Eye (tissue), 1 donor: Measurements from ENCODE around the gene CDH22.

Experiments used
- DNase-seq: peaks from one replicate; pipeline ENCODE4 v3.0.0-alpha.2; 2015

CDH22 gene

GRCh38 chr20:46316984-46317684 is 8.8 kb upstream of the CDH22 start:
- no peak for DNase-seq

DNA sequence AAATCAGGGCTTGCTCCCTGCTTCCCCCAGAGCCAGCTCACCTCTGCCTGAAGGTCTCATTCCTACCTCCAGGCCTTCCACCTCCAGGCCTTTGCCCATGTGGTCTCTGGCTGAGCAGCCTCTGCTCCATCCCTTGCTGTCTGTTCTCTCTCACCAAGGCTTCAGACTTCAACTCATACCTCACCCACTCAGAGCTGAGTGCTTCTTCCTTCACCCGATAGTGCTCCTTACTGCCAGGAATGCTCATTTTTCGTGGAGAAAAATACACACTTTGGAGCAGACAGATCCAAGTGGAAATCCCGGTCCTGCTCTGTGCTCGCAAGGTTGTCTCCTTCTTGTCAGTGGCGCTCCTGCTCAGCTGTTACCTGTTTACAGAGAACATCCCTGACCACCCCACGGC is 7.0 kb upstream of the CDH22 start:
- DNase-seq: no peak

GRCh38 chr20:46312945-46313861 is 4.9 kb upstream of the CDH22 start:
- no peak for DNase-seq

DNA sequence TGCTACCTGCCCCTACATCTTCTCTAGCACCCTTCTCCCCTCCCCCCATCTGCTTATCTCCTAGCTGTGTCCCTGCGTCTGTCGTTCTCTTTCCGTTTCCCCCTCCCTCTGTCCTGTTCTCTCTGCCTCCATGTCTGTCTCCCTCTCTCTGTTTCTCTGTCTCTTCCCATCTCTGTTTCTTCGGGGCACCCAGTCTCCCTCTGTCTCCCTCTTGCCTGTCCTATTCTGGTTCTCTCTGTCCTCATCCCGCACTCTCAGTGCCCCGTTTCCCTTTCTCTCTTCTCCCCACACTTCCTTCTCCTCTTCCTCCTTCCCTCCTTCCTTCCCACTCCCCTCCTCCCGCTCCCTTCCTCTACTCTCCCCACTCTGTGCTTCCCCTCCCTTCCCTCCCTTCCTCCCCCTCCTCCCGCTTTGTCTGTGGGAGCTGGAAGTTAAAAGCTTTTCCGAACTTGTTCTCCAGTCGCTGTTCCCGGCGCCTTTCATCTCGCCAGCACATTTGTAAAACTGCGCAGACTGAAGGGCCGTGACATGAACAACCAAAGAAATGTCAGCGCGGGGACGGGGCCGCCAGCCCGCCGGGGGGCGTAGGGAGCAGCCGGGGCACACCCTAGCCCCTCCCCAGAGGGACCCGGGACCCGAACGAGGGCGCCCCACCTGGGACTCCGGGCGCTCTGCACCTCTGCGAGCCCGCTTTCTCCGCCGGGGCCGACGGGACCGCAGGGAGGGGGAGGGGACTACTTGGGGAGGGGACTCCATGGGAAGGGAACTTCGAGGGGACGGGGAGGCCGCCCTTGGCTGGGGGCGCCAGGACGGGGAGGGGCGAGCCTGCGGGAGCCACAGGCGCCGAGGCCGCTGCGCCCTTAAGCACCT is 4.0 kb upstream of the CDH22 start:
- DNase-seq: peak; percentile 51

GRCh38 chr20:46311719-46312074 is 3.4 kb upstream of the CDH22 start:
- DNase-seq: no peak

DNA sequence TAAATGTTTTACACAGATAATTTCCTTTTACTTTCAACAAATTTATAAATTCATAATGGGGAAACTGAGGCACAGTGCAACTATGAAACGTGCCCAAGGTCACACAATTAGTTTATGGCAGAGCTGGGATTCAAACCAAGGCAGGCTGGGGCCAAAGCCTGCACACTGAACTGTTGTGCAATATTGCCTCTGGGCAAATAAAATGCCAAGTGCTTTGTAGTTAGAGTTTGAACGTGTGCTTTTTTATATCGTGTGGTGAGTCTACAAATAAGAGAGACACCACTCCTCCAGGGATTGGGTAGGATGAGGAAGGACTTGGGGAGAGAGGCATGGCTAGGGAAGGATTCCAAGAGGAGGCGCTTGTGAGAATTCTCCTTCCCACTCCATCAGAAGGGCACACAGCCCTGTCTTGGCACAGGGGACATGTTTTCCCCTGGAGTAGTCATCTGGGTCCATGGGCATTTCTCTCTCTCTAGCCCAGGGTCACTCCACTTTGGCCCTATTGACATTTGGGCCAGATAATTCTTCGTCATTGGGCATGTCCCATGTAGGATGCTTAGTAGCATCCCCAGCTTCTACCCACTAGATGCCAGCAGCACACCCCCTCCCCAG is 2.8 kb upstream of the CDH22 start:
- no peak for DNase-seq

GRCh38 chr20:46309945-46310344 is 1.6 kb upstream of the CDH22 start:
- no peak for DNase-seq

DNA sequence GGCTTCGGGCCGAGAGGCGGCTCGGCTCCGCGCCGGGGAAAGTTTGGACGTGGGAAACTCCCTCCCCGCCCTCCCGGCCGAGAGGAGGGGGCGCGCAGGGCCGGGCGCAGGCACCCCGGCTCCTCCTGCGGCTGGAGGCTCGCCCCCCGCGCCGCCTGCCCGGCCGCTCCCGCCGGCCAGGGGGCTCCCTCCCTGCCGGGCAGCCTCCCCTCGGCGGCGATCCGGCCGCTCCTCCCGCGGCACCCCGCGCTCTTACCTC is 370 bp downstream of the CDH22 start:
- DNase-seq: peak; percentile 28

GRCh38 chr20:46307139-46307998 is 929 bp downstream of the CDH22 start:
- peak; percentile 61 for DNase-seq

- DNase-seq: no peak
Measured at GRCh38 chr20:46306743-46307138, 1.6 kb downstream of the CDH22 start.

- DNase-seq: no peak
Measured at GRCh38 chr20:46305973-46306360, 2.3 kb downstream of the CDH22 start.

- no peak for DNase-seq
Measured at GRCh38 chr20:46305331-46305972, 2.8 kb downstream of the CDH22 start.

DNA sequence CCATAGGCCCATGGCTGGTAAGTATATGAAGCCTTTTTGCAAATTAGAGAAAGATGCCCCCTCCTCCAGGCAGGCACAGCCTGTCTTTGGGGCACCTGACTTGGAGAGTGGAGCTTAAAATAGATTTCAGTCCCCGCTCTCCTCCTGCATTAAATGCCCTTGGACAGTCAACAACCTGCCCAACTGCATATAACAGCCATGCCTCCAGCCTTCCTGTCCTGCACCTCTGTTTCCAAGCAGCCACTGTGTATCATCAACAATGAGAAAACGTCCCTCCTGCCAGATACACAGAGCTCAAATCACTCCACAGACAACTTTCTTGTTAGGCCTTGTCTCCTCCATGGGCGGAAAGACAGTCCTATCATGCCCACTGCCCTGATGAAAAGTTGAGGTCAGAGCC is 3.4 kb downstream of the CDH22 start:
- no peak for DNase-seq

GRCh38 chr20:46304361-46304760 is 3.9 kb downstream of the CDH22 start:
- no peak for DNase-seq

GRCh38 chr20:46303176-46303956 is 4.9 kb downstream of the CDH22 start:
- DNase-seq: no peak

DNA sequence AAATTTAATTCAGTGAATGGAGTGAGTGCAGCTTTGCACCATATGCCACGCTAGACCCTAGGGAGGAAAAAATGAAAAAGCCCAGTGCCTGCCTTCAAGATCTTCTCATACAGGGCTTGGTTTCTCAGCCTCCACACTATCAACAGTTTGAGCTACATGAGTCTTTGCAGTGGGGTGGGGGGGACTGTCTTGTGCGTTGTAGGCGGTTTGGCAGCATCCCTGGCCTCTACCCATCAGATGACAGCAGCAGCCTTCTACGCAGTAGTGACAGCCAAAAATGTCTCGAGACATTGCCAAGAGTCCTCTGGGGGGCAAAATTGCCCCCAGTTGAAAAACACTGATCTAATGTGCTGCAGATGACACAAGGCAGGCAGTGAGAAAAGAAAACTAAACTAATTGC is 6.2 kb downstream of the CDH22 start:
- DNase-seq: no peak

- DNase-seq: no peak
Measured at GRCh38 chr20:46300281-46300680, 8.0 kb downstream of the CDH22 start.

DNA sequence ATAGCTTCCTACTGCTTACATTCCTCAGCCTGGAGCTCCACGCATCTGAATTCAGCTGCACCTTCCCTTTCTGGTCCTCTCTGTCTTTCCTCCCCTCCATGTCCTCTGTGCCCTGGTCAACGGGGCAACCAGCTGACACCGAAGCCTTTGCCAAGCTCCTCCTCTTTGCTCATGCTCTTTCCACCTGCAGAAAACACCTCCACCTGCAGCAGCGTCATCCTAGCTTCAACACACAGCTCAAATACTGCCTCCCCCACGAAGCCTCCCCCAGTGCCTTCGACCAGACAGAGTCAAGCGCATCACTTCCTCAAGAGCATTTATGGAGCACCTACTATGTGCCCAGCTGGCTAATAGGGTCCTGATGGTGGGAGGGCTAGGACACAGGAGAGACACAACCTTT is 9.2 kb downstream of the CDH22 start:
- DNase-seq: no peak

GRCh38 chr20:46298374-46298773 is 9.9 kb downstream of the CDH22 start:
- no peak for DNase-seq

DNA sequence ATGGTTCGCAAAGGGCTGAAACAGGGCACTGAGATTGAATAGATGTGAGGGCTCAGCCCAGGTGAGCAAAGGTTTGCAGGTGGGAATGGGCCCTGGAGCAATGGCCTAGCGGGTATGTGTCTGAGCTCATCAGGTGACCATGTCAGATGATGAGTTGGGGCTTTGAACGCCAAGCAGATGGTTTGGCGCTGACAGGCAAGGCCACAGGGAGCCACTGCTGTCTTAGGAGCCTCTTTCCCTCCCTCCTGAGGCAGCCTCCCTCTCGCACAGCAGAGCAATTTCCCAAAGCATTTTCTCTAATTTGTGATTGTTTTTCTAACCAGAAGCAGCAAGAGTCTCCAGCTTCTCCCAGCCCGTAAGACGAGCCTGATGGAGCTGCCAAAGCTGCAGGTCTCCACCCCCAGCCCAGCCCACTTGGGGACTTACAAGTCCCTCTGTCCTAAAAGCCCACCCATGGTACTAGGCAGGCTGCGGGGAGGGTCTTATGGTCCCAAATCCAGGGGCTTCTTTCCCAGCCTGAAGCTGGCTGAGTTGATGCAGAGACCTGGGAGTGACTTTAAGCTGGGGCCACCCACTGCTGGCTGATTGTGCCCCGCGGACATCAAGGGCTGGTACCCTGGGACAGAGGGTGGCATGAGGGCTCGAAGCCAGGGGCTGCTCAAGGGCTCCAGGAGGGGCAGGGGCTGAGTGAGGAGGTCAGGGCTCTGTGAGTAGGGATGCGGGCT is 11.6 kb downstream of the CDH22 start:
- no peak for DNase-seq
